Memory B cell (primary cell): ENCODE measurements around the gene SCTR.

Source experiments
- ATAC-seq: fragments of 150-1000 bp; cut with Tn5 transposase; 2 replicates; pipeline ENCODE4 v1.10.0; 2021; ENCODE audit warnings: low read depth, mild to moderate bottlenecking, moderate library complexity
- DNase-seq, 2 donors: peaks; one replicate each; pipeline ENCODE4 v3.0.0; 2022; ENCODE audit warnings: low spot score in 2 of 2
- H3K27ac Mint-ChIP-seq: one replicate; pipeline ENCODE4 v1.8.0; 2022; ENCODE audit warnings: mild to moderate bottlenecking, moderate library complexity, mixed read lengths
- H3K27me3 Mint-ChIP-seq: one replicate; pipeline ENCODE4 v1.8.0; 2022; ENCODE audit warnings: mixed read lengths
- H3K36me3 Mint-ChIP-seq: one replicate; pipeline ENCODE4 v1.8.0; 2022; ENCODE audit warnings: mild to moderate bottlenecking, mixed read lengths
- H3K4me1 Mint-ChIP-seq: one replicate; pipeline ENCODE4 v1.8.0; 2022; ENCODE audit warnings: mixed read lengths
- H3K4me3 Mint-ChIP-seq: one replicate; pipeline ENCODE4 v1.8.0; 2022; ENCODE audit warnings: mild to moderate bottlenecking, moderate library complexity, mixed read lengths
- H3K9me3 Mint-ChIP-seq: one replicate; pipeline ENCODE4 v1.8.0; 2022; ENCODE audit warnings: mixed read lengths

The SCTR gene

DNA sequence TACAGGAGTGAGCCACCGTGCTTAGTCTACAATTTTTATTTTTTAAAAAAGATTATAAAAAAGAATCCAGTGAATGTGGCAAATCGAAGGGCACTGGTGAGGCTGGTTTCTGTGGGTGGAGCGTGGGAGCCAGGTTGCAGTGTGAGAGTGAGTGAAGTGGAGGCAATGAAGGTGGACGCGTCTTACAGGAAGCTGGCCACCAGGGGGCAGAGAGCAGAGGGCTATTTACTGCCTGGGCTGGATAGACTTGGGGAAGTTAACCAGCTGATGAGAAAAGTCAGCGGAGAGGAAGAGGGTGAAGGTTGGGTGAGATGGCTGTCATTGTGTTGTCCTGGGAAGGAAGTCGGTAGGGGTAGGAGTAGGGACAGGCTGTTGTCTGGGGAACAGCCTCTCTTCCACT lies 6.8 kb downstream of the SCTR start:
- H3K36me3 Mint-ChIP-seq, result no peaks in the 10 kb centered on the region
- DNase-seq (no peak), ATAC-seq (no peak)
- H3K4me1 Mint-ChIP-seq, result no peaks in the 10 kb centered on the region
- H3K27me3 Mint-ChIP-seq, result peaks cover 17% of the 10 kb centered on the region
- no peaks in the 10 kb centered on the region for H3K9me3 Mint-ChIP-seq
- no peak overlapping the region for H3K4me3 Mint-ChIP-seq
- no peak overlapping the region for H3K27ac Mint-ChIP-seq

DNA sequence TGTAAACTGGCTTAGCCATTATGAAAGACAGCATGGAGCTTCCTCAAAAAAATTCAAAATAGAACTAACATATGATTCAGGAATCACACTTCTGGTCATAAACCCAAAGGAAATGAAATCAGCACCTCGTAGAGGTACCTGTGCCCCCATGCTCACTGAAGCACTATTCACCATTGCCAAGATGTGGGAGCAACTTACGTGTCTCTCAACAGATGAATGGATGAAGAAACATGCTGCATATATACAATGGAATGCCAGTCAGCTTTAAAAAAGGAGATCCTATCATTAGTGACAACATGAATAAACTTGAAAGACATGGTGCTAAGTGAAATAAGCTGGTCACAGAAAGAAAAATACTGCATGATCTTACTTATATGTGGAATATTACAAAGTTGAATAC lies 8.2 kb downstream of the SCTR start:
- ATAC-seq (no peak), DNase-seq (no peak)
- no peak overlapping the region for H3K27ac Mint-ChIP-seq
- H3K9me3 Mint-ChIP-seq, result no peaks in the 10 kb centered on the region
- no peaks in the 10 kb centered on the region for H3K4me1 Mint-ChIP-seq
- H3K4me3 Mint-ChIP-seq, result no peak overlapping the region
- H3K36me3 Mint-ChIP-seq, result no peaks in the 10 kb centered on the region
- H3K27me3 Mint-ChIP-seq, result peaks cover 18% of the 10 kb centered on the region

DNA sequence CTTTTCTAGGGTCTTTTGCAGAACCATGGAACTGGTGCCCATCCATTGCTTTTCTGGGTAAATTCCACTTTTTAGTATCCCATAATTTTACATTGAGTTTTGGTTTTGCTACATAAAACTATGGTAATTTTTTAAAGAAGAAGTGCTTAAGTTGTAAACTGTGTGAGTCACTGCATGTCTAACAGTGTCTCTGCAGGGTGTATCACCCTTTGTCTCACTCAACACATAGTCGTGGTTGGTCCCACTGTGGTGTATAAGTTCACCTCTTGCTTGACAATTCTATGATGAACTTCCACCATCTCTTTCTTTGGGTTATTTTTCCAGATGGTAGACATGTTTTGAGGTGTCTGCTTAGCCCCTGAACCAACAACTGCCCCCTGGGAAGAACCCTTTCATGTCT lies 10.5 kb downstream of the SCTR start:
- Mint-ChIP-seq H3K27me3 (peaks cover 21% of the 10 kb centered on the region), H3K36me3 (no peaks in the 10 kb centered on the region), H3K4me3 (no peak overlapping the region), H3K9me3 (no peaks in the 10 kb centered on the region), H3K4me1 (no peaks in the 10 kb centered on the region), H3K27ac (no peak overlapping the region)
- ATAC-seq (no peak), DNase-seq (no peak)

DNA sequence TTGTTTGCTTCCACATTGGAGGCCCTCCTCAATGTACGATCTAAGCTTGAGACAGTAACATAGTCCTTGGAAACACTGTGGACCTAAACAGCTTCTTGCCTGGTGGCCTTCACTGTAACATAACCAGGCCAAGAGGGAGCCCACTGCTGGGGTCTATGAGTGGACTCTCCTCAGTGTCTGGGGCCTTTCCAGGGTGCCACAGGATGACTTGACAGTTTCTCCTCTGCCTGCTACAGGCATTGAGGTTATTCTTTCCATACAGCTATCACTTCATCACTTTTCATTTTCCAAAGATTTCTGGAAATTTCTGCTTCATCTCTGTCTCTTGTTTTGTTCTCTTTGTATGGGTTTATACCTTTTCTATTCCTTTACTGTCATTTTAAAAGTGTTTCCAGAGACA lies 11.3 kb downstream of the SCTR start:
- peaks cover 18% of the 10 kb centered on the region for H3K27me3 Mint-ChIP-seq
- H3K9me3 Mint-ChIP-seq, result no peaks in the 10 kb centered on the region
- H3K36me3 Mint-ChIP-seq, result no peaks in the 10 kb centered on the region
- no peak overlapping the region for H3K27ac Mint-ChIP-seq
- no peak overlapping the region for H3K4me3 Mint-ChIP-seq
- no peaks in the 10 kb centered on the region for H3K4me1 Mint-ChIP-seq
- ATAC-seq (no peak), DNase-seq (no peak)

DNA sequence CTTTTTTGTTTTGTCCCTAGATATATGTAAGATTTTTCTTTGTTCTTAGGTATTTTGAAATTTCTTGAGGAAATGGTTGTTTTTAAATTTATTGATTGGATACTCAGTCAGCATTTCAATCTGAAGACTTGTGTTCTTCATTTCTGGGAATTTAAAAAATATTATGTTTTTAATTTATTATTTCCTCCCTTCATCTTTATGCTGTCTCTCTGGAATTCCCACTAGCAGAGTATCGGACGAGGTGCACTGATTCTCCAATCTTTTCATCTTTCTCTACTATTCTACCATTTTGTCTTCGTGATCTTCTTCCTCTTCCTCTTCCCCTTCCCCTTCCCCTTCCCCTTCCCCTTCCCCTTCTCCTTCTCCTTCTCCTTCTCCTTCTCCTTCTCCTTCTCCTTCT lies 12.3 kb downstream of the SCTR start:
- no peaks in the 10 kb centered on the region for H3K4me1 Mint-ChIP-seq
- no peaks in the 10 kb centered on the region for H3K36me3 Mint-ChIP-seq
- peaks cover 16% of the 10 kb centered on the region for H3K27me3 Mint-ChIP-seq
- DNase-seq (no peak), ATAC-seq (no peak)
- no peak overlapping the region for H3K27ac Mint-ChIP-seq
- H3K9me3 Mint-ChIP-seq, result peaks cover 2% of the 10 kb centered on the region
- no peak overlapping the region for H3K4me3 Mint-ChIP-seq

DNA sequence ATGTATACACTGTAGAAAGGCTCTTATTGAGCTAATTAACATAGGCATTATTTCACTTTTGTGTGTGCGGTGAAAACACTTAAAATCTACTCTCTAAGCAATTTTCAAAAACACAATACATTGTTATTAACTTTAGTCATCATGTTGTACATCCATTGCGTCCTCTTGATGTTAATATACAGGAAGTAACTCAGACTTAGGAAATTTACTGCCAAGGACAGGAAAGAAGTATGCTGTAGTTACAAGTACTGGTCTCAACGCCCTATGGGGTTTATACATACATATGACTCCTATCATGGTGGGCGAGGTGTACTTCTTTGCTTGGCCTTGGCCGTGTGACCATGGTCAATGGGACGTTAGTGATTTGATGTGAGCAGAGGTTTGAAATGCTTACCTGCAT lies 15.5 kb downstream of the SCTR start:
- Mint-ChIP-seq H3K27ac (no peak overlapping the region), H3K4me3 (no peak overlapping the region), H3K9me3 (peaks cover 2% of the 10 kb centered on the region), H3K4me1 (no peaks in the 10 kb centered on the region), H3K27me3 (peaks cover 8% of the 10 kb centered on the region), H3K36me3 (no peaks in the 10 kb centered on the region)
- DNase-seq, result no peak
- no peak for ATAC-seq

DNA sequence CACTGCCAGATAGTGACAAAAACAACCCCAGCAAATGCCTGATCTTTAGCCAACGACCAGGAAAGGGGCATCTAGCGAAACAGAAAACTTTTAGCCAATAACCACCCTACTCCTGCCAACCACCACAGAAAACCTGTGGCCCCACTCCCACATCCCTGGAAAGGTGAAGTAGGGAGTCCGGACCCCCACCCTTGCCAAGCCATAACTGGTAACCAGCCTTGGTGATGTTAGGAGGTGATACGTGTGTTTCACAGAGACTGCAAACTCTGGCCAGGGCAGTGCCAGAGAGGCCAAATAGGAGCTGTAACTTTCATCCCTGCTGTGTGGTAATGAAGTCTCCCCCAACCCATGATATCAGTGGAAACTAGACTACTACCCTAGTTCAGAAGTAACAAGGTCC lies 27.6 kb downstream of the SCTR start:
- ATAC-seq, result no peak
- Mint-ChIP-seq H3K27me3 (peaks cover 20% of the 10 kb centered on the region), H3K4me3 (no peak overlapping the region), H3K4me1 (no peaks in the 10 kb centered on the region), H3K36me3 (peaks cover 1% of the 10 kb centered on the region), H3K27ac (no peak overlapping the region), H3K9me3 (peaks cover 23% of the 10 kb centered on the region)
- no peak for DNase-seq

DNA sequence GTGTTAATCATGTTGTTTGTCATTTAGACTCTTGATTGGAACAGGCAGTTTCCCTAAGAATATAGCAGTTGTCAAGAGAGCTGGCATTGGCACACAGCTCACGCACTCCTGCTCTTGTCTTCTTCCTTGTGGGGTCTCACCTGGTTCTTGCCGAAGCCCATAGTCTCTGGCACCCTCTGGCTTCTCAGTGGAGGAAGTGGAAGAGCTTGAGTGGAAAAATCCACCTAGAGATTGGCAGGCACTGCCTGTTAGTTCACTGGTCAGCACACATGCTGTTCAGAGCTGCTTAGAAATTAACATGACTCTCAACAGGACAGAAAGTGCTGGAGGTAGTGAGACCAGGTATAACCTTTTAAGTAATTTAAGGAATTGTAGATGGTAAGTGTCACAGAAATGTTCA lies 28.3 kb downstream of the SCTR start:
- H3K36me3 Mint-ChIP-seq, result peaks cover 1% of the 10 kb centered on the region
- DNase-seq (no peak), ATAC-seq (no peak)
- H3K9me3 Mint-ChIP-seq, result peaks cover 18% of the 10 kb centered on the region
- no peaks in the 10 kb centered on the region for H3K4me1 Mint-ChIP-seq
- no peak overlapping the region for H3K27ac Mint-ChIP-seq
- H3K27me3 Mint-ChIP-seq, result peaks cover 19% of the 10 kb centered on the region
- no peak overlapping the region for H3K4me3 Mint-ChIP-seq

DNA sequence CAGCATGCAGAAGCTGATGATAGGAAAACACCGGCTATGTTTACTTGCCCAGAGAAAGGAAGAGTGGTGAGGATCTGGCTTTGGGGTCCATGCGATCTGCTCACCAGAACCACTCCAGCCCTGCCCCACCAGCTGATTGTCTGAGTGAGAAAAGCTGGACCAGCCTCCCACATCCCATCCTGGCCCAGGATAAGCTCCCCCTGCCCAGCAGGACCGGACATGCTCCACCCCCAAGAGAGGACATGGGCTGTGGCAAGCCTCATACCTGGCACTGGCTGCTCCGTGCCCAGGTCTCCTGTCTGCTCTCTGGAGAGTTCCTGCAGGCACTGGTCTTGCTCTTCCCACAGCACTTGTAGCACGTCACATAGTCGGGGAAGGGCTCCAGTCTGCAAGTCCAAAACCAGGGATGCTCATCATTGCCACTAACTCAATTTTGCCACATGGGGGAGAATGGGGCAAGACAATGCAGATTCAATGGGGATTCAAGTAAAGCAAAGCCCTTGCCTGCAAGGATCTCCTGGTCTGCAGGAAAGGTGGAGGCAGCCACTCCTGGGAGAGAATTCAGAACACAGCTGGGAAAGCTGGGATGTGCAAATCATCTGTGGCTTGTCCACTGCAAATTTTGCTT lies 30.0 kb downstream of the SCTR start:
- H3K27ac Mint-ChIP-seq, result no peak overlapping the region
- no peak for ATAC-seq
- DNase-seq, result no peak
- H3K4me3 Mint-ChIP-seq, result no peak overlapping the region
- peaks cover 18% of the 10 kb centered on the region for H3K27me3 Mint-ChIP-seq
- peaks cover 8% of the 10 kb centered on the region for H3K9me3 Mint-ChIP-seq
- H3K4me1 Mint-ChIP-seq, result no peaks in the 10 kb centered on the region
- H3K36me3 Mint-ChIP-seq, result peaks cover 1% of the 10 kb centered on the region

DNA sequence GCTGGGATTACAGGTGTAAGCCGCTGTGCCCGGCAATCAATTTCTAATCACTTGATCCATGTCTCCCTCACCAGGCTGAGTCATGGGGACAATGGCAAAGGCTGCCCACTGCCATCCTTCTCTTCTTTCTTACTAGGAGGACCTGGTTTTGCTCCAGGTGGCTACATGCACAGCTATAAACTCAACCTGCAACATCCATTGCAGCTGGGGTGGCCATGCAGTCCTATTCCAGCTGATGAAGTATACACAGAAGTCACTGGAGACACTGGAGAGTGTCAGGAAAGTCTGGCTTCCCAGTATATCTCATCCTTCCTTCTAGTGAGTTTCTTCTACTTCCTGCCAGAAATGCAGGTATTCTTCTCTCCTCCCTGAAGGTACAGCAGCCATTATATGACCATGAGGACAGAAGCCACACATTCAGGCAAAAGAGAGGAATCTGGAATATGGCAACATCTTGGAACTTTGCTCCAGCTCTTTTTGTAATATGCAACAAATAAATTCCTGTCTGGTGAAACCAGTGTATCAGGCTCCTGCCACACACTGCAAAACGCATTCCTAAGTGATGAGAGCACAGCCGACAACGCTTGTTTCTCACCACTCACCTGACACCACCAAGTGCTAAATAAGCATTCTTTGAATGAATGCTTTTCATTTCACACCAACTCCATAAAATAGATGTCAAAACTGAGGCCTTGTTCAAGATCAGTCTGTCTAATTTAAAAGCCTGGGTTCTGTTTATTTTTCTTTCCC lies 32.3 kb downstream of the SCTR start:
- Mint-ChIP-seq H3K4me3 (no peak overlapping the region), H3K27ac (no peak overlapping the region), H3K9me3 (no peaks in the 10 kb centered on the region), H3K36me3 (no peaks in the 10 kb centered on the region), H3K27me3 (peaks cover 16% of the 10 kb centered on the region), H3K4me1 (no peaks in the 10 kb centered on the region)
- DNase-seq, result no peak
- no peak for ATAC-seq

DNA sequence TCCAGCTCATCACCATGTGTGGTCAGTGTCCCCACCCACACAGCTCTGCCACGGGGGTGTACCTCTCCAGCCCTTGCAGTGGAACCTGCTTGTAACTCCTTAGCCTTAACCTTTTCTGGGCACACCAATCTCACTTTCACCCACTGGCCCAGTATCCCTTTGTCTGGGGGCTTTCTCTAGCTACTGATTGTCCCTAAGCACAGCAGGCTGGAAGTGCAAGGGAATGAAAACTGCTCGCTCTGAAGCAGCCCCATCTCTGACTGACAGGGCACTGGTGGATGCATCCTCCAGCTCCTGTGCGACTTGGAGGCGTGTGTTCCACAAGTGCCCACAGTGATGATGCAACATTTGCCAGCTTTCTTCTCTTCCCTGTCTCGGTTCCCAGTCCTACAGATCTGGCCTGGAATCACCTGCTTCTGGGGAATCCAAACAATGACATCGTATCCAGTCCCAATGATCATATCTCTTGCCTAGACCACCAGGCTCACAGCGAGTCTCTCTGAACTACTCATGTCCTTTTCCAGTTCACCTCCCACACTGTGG lies 33.6 kb downstream of the SCTR start:
- no peak for DNase-seq
- Mint-ChIP-seq H3K27me3 (peaks cover 13% of the 10 kb centered on the region), H3K9me3 (no peaks in the 10 kb centered on the region), H3K4me1 (no peaks in the 10 kb centered on the region), H3K27ac (no peak overlapping the region), H3K4me3 (no peak overlapping the region), H3K36me3 (no peaks in the 10 kb centered on the region)
- no peak for ATAC-seq

DNA sequence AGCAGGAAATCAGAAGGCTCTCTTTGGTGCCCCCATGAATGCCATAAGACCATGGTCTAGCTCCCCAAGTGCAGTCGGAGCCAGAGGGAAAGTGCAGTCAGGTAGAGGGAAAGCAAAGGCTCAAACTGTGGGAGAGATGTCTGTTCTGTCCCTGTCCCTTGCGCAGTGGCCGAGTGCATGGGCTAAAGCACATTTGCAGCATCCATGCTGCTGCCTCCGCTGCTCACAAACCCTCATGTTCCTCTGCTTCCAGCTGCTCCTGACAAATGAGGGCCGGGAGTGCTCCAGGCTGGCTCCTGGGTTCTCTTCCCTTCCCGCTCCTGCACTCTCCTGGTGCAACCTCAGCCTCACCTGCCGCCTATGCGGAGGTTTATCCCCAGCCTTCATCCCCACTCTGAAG lies 34.2 kb downstream of the SCTR start:
- H3K36me3 Mint-ChIP-seq, result no peaks in the 10 kb centered on the region

DNA sequence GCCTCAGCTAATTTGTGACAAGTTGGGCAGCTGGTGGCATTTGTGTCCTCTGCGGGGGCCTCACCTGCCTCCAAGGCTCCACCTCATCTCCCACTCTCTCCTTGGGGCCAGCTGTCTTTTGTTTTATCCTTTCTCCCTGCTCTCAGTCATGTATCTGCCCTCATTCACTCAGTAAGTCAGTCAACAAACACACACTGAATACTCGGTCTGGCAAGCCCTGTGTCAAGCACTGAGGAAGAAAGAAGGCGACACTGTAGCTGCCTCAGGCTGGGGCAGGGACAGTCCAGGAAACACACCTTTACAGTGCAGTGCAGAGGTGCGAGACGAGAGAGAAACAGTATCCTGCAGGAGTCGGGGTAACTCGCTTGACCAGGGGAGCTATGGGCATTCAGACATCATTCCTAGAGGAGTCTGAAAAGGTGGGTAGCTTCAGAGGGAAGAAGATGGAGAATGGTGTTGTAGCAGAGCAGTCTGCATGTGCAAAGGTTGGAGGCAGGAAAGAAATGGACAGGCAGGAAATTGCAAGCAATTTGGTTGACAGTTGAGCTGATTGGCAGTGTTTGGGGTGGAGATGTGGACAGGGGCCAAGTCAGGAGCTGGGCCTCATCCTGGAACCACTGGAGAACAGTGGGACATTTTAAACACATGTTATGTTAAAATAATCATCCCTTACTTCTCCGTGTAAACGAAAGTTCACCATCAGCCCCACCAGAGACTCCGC lies 34.9 kb downstream of the SCTR start:
- no peak overlapping the region for H3K4me3 Mint-ChIP-seq
- H3K36me3 Mint-ChIP-seq, result no peaks in the 10 kb centered on the region
- no peaks in the 10 kb centered on the region for H3K4me1 Mint-ChIP-seq
- H3K9me3 Mint-ChIP-seq, result no peaks in the 10 kb centered on the region
- H3K27ac Mint-ChIP-seq, result no peak overlapping the region
- no peak for ATAC-seq
- DNase-seq, result no peak
- peaks cover 13% of the 10 kb centered on the region for H3K27me3 Mint-ChIP-seq

More for the DNA sequence above, 34.2 kb downstream of the SCTR start:
- H3K4me1 Mint-ChIP-seq, result no peaks in the 10 kb centered on the region
- no peak for ATAC-seq
- H3K27ac Mint-ChIP-seq, result no peak overlapping the region
- H3K27me3 Mint-ChIP-seq, result peaks cover 13% of the 10 kb centered on the region
- no peaks in the 10 kb centered on the region for H3K9me3 Mint-ChIP-seq
- no peak overlapping the region for H3K4me3 Mint-ChIP-seq
- no peak for DNase-seq
